A549 (cell line): ENCODE results near the gene RPL41. TPM values are rescaled to one million over a fixed set of nuclear protein-coding genes. Genes with fewer than 3 reads are reported as not detected.

Source experiments
- ATAC-seq, 2 experiments: fragments of 200-7000 bp in 1 of 2; fragments of >200 bp in 1 of 2; cut with Nextera tagmentation in 1 of 2; cut with Tn5 transposase in 1 of 2; 3 replicates each; pipeline versions ENCODE4 v1.8.0 to v1.9.1; 2018 to 2020; ENCODE audit warnings: mild to moderate bottlenecking in 1 of 2, moderate library complexity in 1 of 2
- CTCF ChIA-PET: fragments of 300-600 bp; sonication (Branson Sonifier 250); formaldehyde crosslinking; extraction: SDS; loops from one replicate; lab custom pipeline; 2021; ENCODE audit warnings: antibody characterized with exemption, inconsistent platforms; lab: Yijun Ruan, JAX
- POLR2A ChIA-PET: fragments of 350-600 bp; formaldehyde crosslinking; extraction: SDS; loops from one replicate; lab custom pipeline; 2021; ENCODE audit warnings: antibody characterized with exemption, inconsistent platforms; lab: Yijun Ruan, JAX
- DNase-seq, 2 experiments: peaks; one replicate each; pipeline versions ENCODE4 v3.0.0 to v3.0.0-alpha.2; 2011 to 2016; ENCODE audit warnings: low read depth in 1 of 2, low spot score in 1 of 2
- FAIRE-seq: peaks from 2 replicates; lab custom pipeline; 2011; peaks lifted over from hg19 to GRCh38; lab: Jason Lieb, UNC
- H3K27ac ChIP-seq, 2 experiments: fragments of >200 bp; sonication (Bioruptor Twin); formaldehyde crosslinking; 3 replicates each; pipeline ENCODE4 v1.5.1; 2016 to 2017
- H3K4me1 ChIP-seq: fragments of >200 bp; sonication (Bioruptor Twin); formaldehyde crosslinking; 3 replicates; pipeline ENCODE4 v1.6.1; 2016
- H3K4me2 ChIP-seq: fragments of >200 bp; sonication (Bioruptor Twin); formaldehyde crosslinking; 3 replicates; pipeline ENCODE4 v1.6.1; 2016
- H3K4me3 ChIP-seq: fragments of >200 bp; sonication (Bioruptor Twin); formaldehyde crosslinking; 3 replicates; pipeline ENCODE4 v1.5.1; 2016
- H3K9me3 ChIP-seq: fragments of >200 bp; sonication (Bioruptor Twin); formaldehyde crosslinking; 3 replicates; pipeline ENCODE4 v1.6.1; 2016
- CEBPB ChIP-seq, 2 experiments: fragments of >200 bp in 1 of 2; sonication (Bioruptor Twin) in 1 of 2; formaldehyde crosslinking in 1 of 2; IDR thresholded peaks; 2 replicates each; pipeline ENCODE4 v1.6.1; 2012 to 2016
- EHMT2 ChIP-seq: fragments of 200-600 bp; sonication (generic); IDR thresholded peaks from 2 replicates; pipeline ENCODE4 v1.6.1; 2016; ENCODE audit warnings: antibody characterized with exemption, low read depth, mild to moderate bottlenecking, moderate library complexity
- FOSB ChIP-seq: fragments of 250-450 bp; sonication (Bioruptor Pico); IDR thresholded peaks from 2 replicates; pipeline ENCODE4 v1.5.0; 2020; ENCODE audit warnings: mild to moderate bottlenecking, moderate library complexity
- HMGXB4 ChIP-seq: fragments of 250-450 bp; sonication (Bioruptor Pico); IDR thresholded peaks from 2 replicates; pipeline ENCODE4 v1.5.0; 2021; ENCODE audit warnings: mild to moderate bottlenecking, moderate library complexity, borderline replicate concordance
- KDM5A ChIP-seq: fragments of 200-600 bp; sonication (generic); IDR thresholded peaks from 2 replicates; pipeline ENCODE4 v1.6.1; 2016; ENCODE audit warnings: antibody characterized with exemption, mild to moderate bottlenecking
- PBX3 ChIP-seq: IDR thresholded peaks from 2 replicates; pipeline ENCODE4 v1.6.1; 2012
- POLR2A ChIP-seq: IDR thresholded peaks from 2 replicates; pipeline ENCODE4 v1.6.1; 2012; ENCODE audit warnings: mild to moderate bottlenecking, low read length
- POLR2AphosphoS2 ChIP-seq: conservative IDR thresholded peaks from 2 replicates; pipeline ENCODE4 v1.6.1; 2012; ENCODE audit warnings: low read length, improper control_type of control experiment, inconsistent platforms
- TP53 ChIP-seq: fragments of 250-450 bp; sonication (Bioruptor Pico); IDR thresholded peaks from 2 replicates; pipeline ENCODE4 v1.5.0; 2021; ENCODE audit warnings: mild to moderate bottlenecking, moderate library complexity
- ZFP36 ChIP-seq: fragments of 450-650 bp; IDR thresholded peaks from 2 replicates; pipeline ENCODE4 v1.6.1; 2014; ENCODE audit warnings: borderline replicate concordance; ENCODE audit not compliant: partially characterized antibody
- WGBS: methylation state at CpG from one replicate; pipeline ENCODE4 v1.1.6; 2017; ENCODE audit errors: missing lambda C conversion rate; 5-methylcytosine and 5-hydroxymethylcytosine counted together
- polyA plus RNA-seq, 4 experiments: library from polyadenylated mRNA; depleted of rRNA in 3 of 4; stranded (reverse); fragments of >200 nt; fragmentation: RNase III in 1 of 4; extraction: RNeasy Plus Mini Kit Qiagen cat#74134 plus additional on column Dnase treatment in 1 of 4; gene quantifications; 2 replicates in 3 of 4; 3 replicates in 1 of 4; pipeline ENCODE4 v1.2.3, GENCODE V29; 2011 to 2017

Gene RPL41
- polyA plus RNA-seq, 2 of the 4 experiments (the other 2 are of a cell fraction): 8,804 to 9,351 TPM

- DNase-seq (no peak), FAIRE-seq (no peak)
- CTCF ChIA-PET: interaction anchor here (1.0 to 9.0 kb wide), 8 partner anchors 11 to 94 kb away, joined by 3 to 83 read pairs (median 5); partner anchors contain the start of genes ANKRD52, SMARCC2 and ZC3H10
Measured at GRCh38 chr12:56163533-56164344, 47.3 kb downstream of the RPL41 start.

GRCh38 chr12:56164345-56164729 is 47.9 kb downstream of the RPL41 start:
- no peak overlapping the region for H3K4me3 ChIP-seq
- FAIRE-seq: no peak
- H3K27ac ChIP-seq: no peak overlapping the region
- ChIA-PET CTCF (interaction anchor here (0.8 to 9.0 kb wide), 5 partner anchors 10 to 46 kb away, joined by 3 to 83 read pairs (median 5); partner anchors contain the start of genes SMARCC2 and ZC3H10), POLR2A (no interaction called here)
- no peak overlapping the region for H3K4me2 ChIP-seq
- H3K9me3 ChIP-seq: no peaks in the 10 kb centered on the region
- peaks cover 27% of the 10 kb centered on the region for H3K4me1 ChIP-seq
- peak; percentile 1 to 5; a peak in 3 of 6 replicates for ATAC-seq
- TF ChIP-seq CEBPB (IDR thresholded peaks at IDR 0.05) (no peak), POLR2A (no peak), KDM5A (no peak)
- WGBS: 96% methylated on average over 17 of the region's 17 CpGs
- DNase-seq: no peak

More at GRCh38 chr12:56163533-56164344, 47.3 kb downstream of the RPL41 start:
- TF ChIP-seq FOSB (CRISPR knock-in tag) (0 out of 2 replicates have a peak, but pooled peaks have one; percentile 33), POLR2AphosphoS2 (peak; percentile 66; the same call in 1 of the 2 replicates), ZFP36 (no peak), PBX3 (0 out of 2 replicates have a peak, but pooled peaks have one; percentile 13), TP53 (CRISPR knock-in tag) (0 out of 2 replicates have a peak, but pooled peaks have one; percentile 43), EHMT2 (no peak)
- POLR2A ChIA-PET: interaction anchor here (0.8 to 0.9 kb wide), 2 partner anchors 12 to 36 kb away, joined by 3 to 4 read pairs; partner anchors contain the start of gene ESYT1
- H3K4me3 ChIP-seq: no peak overlapping the region
- 91% methylated on average over 11 of the region's 11 CpGs for WGBS
- ATAC-seq: peak; percentile 3 to 5; a peak in 3 of 6 replicates
- H3K4me1 ChIP-seq: peaks cover 27% of the 10 kb centered on the region
- H3K9me3 ChIP-seq: no peaks in the 10 kb centered on the region
- H3K27ac ChIP-seq: no peak overlapping the region
- H3K4me2 ChIP-seq: no peak overlapping the region

GRCh38 chr12:56165369-56165768 is 48.9 kb downstream of the RPL41 start:
- WGBS: 89% methylated on average over 4 of the region's 4 CpGs
- POLR2A ChIA-PET: interaction anchor here (0.9 kb wide), 1 partner anchor 37 kb away, joined by 4 read pairs; the partner anchor contains the start of gene ESYT1

More at GRCh38 chr12:56165369-56165768, 48.9 kb downstream of the RPL41 start:
- H3K4me3 ChIP-seq: no peak overlapping the region
- CTCF ChIA-PET: interaction anchor here (1.0 to 9.0 kb wide), 9 partner anchors 9 to 47 kb away, joined by 3 to 83 read pairs (median 5); partner anchors contain the start of genes ESYT1, SMARCC2 and ZC3H10
- ATAC-seq (peak; percentile 6 to 17; a peak in 3 of 6 replicates), FAIRE-seq (no peak), DNase-seq (no peak)
- H3K4me2 ChIP-seq: no peak overlapping the region
- TF ChIP-seq POLR2AphosphoS2 (peak; percentile 85; the same call in 1 of the 2 replicates), HMGXB4 (CRISPR knock-in tag) (no peak)
- no peaks in the 10 kb centered on the region for H3K9me3 ChIP-seq
- H3K27ac ChIP-seq: no peak overlapping the region
- peaks cover 18% of the 10 kb centered on the region for H3K4me1 ChIP-seq

Other genes with a start within 250 kb of the RPL41 start
- gene PYM1, start 188.7 kb upstream of the RPL41 start, polyA plus RNA-seq (2011; rRNA removed): 39.2 and 49.5 TPM in 2 replicates
- gene PYM1, start 188.7 kb upstream of the RPL41 start, polyA plus RNA-seq (2017; fragmentation: RNase III; extraction: RNeasy Plus Mini Kit Qiagen cat#74134 plus additional on column Dnase treatment): 27.0 to 30.6 TPM (median 30.4 TPM) in 3 replicates
- gene DGKA, start 185.5 kb upstream of the RPL41 start, polyA plus RNA-seq (2011; rRNA removed): 24.7 and 26.1 TPM in 2 replicates
- 21.0 to 23.7 TPM (median 22.6 TPM) in 3 replicates for gene DGKA, start 185.5 kb upstream of the RPL41 start, polyA plus RNA-seq (2017; fragmentation: RNase III; extraction: RNeasy Plus Mini Kit Qiagen cat#74134 plus additional on column Dnase treatment)
- 2.2 and 2.3 TPM in 2 replicates for gene PMEL, start 150.6 kb upstream of the RPL41 start, polyA plus RNA-seq (2011; rRNA removed)
- 0.71 to 1.4 TPM (median 1.0 TPM) in 3 replicates for gene PMEL, start 150.6 kb upstream of the RPL41 start, polyA plus RNA-seq (2017; fragmentation: RNase III; extraction: RNeasy Plus Mini Kit Qiagen cat#74134 plus additional on column Dnase treatment)
- 51.0 and 86.3 TPM in 2 replicates for gene CDK2, start 149.8 kb upstream of the RPL41 start, polyA plus RNA-seq (2011; rRNA removed)
- gene CDK2, start 149.8 kb upstream of the RPL41 start, polyA plus RNA-seq (2017; fragmentation: RNase III; extraction: RNeasy Plus Mini Kit Qiagen cat#74134 plus additional on column Dnase treatment): 41.5 to 53.8 TPM (median 48.3 TPM) in 3 replicates
- gene RAB5B, start 142.6 kb upstream of the RPL41 start, polyA plus RNA-seq (2011; rRNA removed): 90.4 and 93.7 TPM in 2 replicates
- 27.7 to 37.2 TPM (median 36.3 TPM) in 3 replicates for gene RAB5B, start 142.6 kb upstream of the RPL41 start, polyA plus RNA-seq (2017; fragmentation: RNase III; extraction: RNeasy Plus Mini Kit Qiagen cat#74134 plus additional on column Dnase treatment)
- 15.6 and 22.2 TPM in 2 replicates for gene SUOX, start 119.4 kb upstream of the RPL41 start, polyA plus RNA-seq (2011; rRNA removed)
- 10.8 to 13.6 TPM (median 13.5 TPM) in 3 replicates for gene SUOX, start 119.4 kb upstream of the RPL41 start, polyA plus RNA-seq (2017; fragmentation: RNase III; extraction: RNeasy Plus Mini Kit Qiagen cat#74134 plus additional on column Dnase treatment)
- gene IKZF4, start 95.6 kb upstream of the RPL41 start, polyA plus RNA-seq (2011; rRNA removed): 2.0 and 2.9 TPM in 2 replicates
- gene IKZF4, start 95.6 kb upstream of the RPL41 start, polyA plus RNA-seq (2017; fragmentation: RNase III; extraction: RNeasy Plus Mini Kit Qiagen cat#74134 plus additional on column Dnase treatment): 1.5 to 2.4 TPM (median 2.0 TPM) in 3 replicates
- 513 and 524 TPM in 2 replicates for gene RPS26, start 74.7 kb upstream of the RPL41 start, polyA plus RNA-seq (2011; rRNA removed)
- 677 to 831 TPM (median 779 TPM) in 3 replicates for gene RPS26, start 74.7 kb upstream of the RPL41 start, polyA plus RNA-seq (2017; fragmentation: RNase III; extraction: RNeasy Plus Mini Kit Qiagen cat#74134 plus additional on column Dnase treatment)
- 17.0 and 24.9 TPM in 2 replicates for gene ERBB3, start 36.5 kb upstream of the RPL41 start, polyA plus RNA-seq (2011; rRNA removed)
- 1.8 to 2.2 TPM (median 1.8 TPM) in 3 replicates for gene ERBB3, start 36.5 kb upstream of the RPL41 start, polyA plus RNA-seq (2017; fragmentation: RNase III; extraction: RNeasy Plus Mini Kit Qiagen cat#74134 plus additional on column Dnase treatment)
- gene PA2G4, start 12.1 kb upstream of the RPL41 start, polyA plus RNA-seq (2011; rRNA removed): 452 and 717 TPM in 2 replicates
- 405 to 477 TPM (median 415 TPM) in 3 replicates for gene PA2G4, start 12.1 kb upstream of the RPL41 start, polyA plus RNA-seq (2017; fragmentation: RNase III; extraction: RNeasy Plus Mini Kit Qiagen cat#74134 plus additional on column Dnase treatment)
- gene ZC3H10, start 1.6 kb downstream of the RPL41 start, polyA plus RNA-seq (2011; rRNA removed): 2.1 and 2.7 TPM in 2 replicates
- 2.3 to 3.2 TPM (median 2.7 TPM) in 3 replicates for gene ZC3H10, start 1.6 kb downstream of the RPL41 start, polyA plus RNA-seq (2017; fragmentation: RNase III; extraction: RNeasy Plus Mini Kit Qiagen cat#74134 plus additional on column Dnase treatment)
- gene ESYT1, start 11.6 kb downstream of the RPL41 start, polyA plus RNA-seq (2011; rRNA removed): 72.4 and 91.6 TPM in 2 replicates
- 51.4 to 54.2 TPM (median 51.6 TPM) in 3 replicates for gene ESYT1, start 11.6 kb downstream of the RPL41 start, polyA plus RNA-seq (2017; fragmentation: RNase III; extraction: RNeasy Plus Mini Kit Qiagen cat#74134 plus additional on column Dnase treatment)
- 48.2 and 67.0 TPM in 2 replicates for gene MYL6B, start 36.0 kb downstream of the RPL41 start, polyA plus RNA-seq (2011; rRNA removed)
- gene MYL6B, start 36.0 kb downstream of the RPL41 start, polyA plus RNA-seq (2017; fragmentation: RNase III; extraction: RNeasy Plus Mini Kit Qiagen cat#74134 plus additional on column Dnase treatment): 68.6 to 92.7 TPM (median 83.9 TPM) in 3 replicates
- gene MYL6, start 41.7 kb downstream of the RPL41 start, polyA plus RNA-seq (2011; rRNA removed): 2,280 and 2,307 TPM in 2 replicates
- gene MYL6, start 41.7 kb downstream of the RPL41 start, polyA plus RNA-seq (2017; fragmentation: RNase III; extraction: RNeasy Plus Mini Kit Qiagen cat#74134 plus additional on column Dnase treatment): 3,268 to 3,485 TPM (median 3,270 TPM) in 3 replicates
- 83.9 and 109 TPM in 2 replicates for gene SMARCC2, start 72.8 kb downstream of the RPL41 start, polyA plus RNA-seq (2011; rRNA removed)
- 48.9 to 57.1 TPM (median 51.9 TPM) in 3 replicates for gene SMARCC2, start 72.8 kb downstream of the RPL41 start, polyA plus RNA-seq (2017; fragmentation: RNase III; extraction: RNeasy Plus Mini Kit Qiagen cat#74134 plus additional on column Dnase treatment)
- gene RNF41, start 105.3 kb downstream of the RPL41 start, polyA plus RNA-seq (2011; rRNA removed): 47.8 and 65.1 TPM in 2 replicates
- gene RNF41, start 105.3 kb downstream of the RPL41 start, polyA plus RNA-seq (2017; fragmentation: RNase III; extraction: RNeasy Plus Mini Kit Qiagen cat#74134 plus additional on column Dnase treatment): 20.2 to 21.7 TPM (median 20.7 TPM) in 3 replicates
- 86.1 and 86.7 TPM in 2 replicates for gene NABP2, start 107.7 kb downstream of the RPL41 start, polyA plus RNA-seq (2011; rRNA removed)
- gene NABP2, start 107.7 kb downstream of the RPL41 start, polyA plus RNA-seq (2017; fragmentation: RNase III; extraction: RNeasy Plus Mini Kit Qiagen cat#74134 plus additional on column Dnase treatment): 64.1 to 69.6 TPM (median 65.2 TPM) in 3 replicates
- gene SLC39A5, start 113.4 kb downstream of the RPL41 start, polyA plus RNA-seq (2011; rRNA removed): 0.42 TPM in 1 of 2 replicates, not detected in the other
- 0.09 to 0.23 TPM in 2 of 3 replicates, not detected in the other for gene SLC39A5, start 113.4 kb downstream of the RPL41 start, polyA plus RNA-seq (2017; fragmentation: RNase III; extraction: RNeasy Plus Mini Kit Qiagen cat#74134 plus additional on column Dnase treatment)
- gene ANKRD52, start 141.8 kb downstream of the RPL41 start, polyA plus RNA-seq (2011; rRNA removed): 26.1 and 35.1 TPM in 2 replicates
- 47.4 to 48.7 TPM (median 48.0 TPM) in 3 replicates for gene ANKRD52, start 141.8 kb downstream of the RPL41 start, polyA plus RNA-seq (2017; fragmentation: RNase III; extraction: RNeasy Plus Mini Kit Qiagen cat#74134 plus additional on column Dnase treatment)
- 40.9 and 41.2 TPM in 2 replicates for gene COQ10A, start 150.3 kb downstream of the RPL41 start, polyA plus RNA-seq (2011; rRNA removed)
- gene COQ10A, start 150.3 kb downstream of the RPL41 start, polyA plus RNA-seq (2017; fragmentation: RNase III; extraction: RNeasy Plus Mini Kit Qiagen cat#74134 plus additional on column Dnase treatment): 20.7 to 23.5 TPM (median 23.2 TPM) in 3 replicates
- 223 and 263 TPM in 2 replicates for gene CS, start 183.7 kb downstream of the RPL41 start, polyA plus RNA-seq (2011; rRNA removed)
- gene CS, start 183.7 kb downstream of the RPL41 start, polyA plus RNA-seq (2017; fragmentation: RNase III; extraction: RNeasy Plus Mini Kit Qiagen cat#74134 plus additional on column Dnase treatment): 143 to 151 TPM (median 146 TPM) in 3 replicates
- gene CNPY2, start 199.4 kb downstream of the RPL41 start, polyA plus RNA-seq (2011; rRNA removed): 218 and 257 TPM in 2 replicates
- 150 to 158 TPM (median 155 TPM) in 3 replicates for gene CNPY2, start 199.4 kb downstream of the RPL41 start, polyA plus RNA-seq (2017; fragmentation: RNase III; extraction: RNeasy Plus Mini Kit Qiagen cat#74134 plus additional on column Dnase treatment)
- gene PAN2, start 217.4 kb downstream of the RPL41 start, polyA plus RNA-seq (2011; rRNA removed): 66.8 and 89.4 TPM in 2 replicates
- 24.0 to 30.0 TPM (median 29.6 TPM) in 3 replicates for gene PAN2, start 217.4 kb downstream of the RPL41 start, polyA plus RNA-seq (2017; fragmentation: RNase III; extraction: RNeasy Plus Mini Kit Qiagen cat#74134 plus additional on column Dnase treatment)
- 0.21 and 0.34 TPM in 2 replicates for gene IL23A, start 222.3 kb downstream of the RPL41 start, polyA plus RNA-seq (2011; rRNA removed)
- gene IL23A, start 222.3 kb downstream of the RPL41 start, polyA plus RNA-seq (2017; fragmentation: RNase III; extraction: RNeasy Plus Mini Kit Qiagen cat#74134 plus additional on column Dnase treatment): 0.31 to 0.34 TPM (median 0.33 TPM) in 3 replicates
- gene STAT2, start 243.5 kb downstream of the RPL41 start, polyA plus RNA-seq (2011; rRNA removed): 29.5 and 40.1 TPM in 2 replicates
- 16.5 to 23.9 TPM (median 22.2 TPM) in 3 replicates for gene STAT2, start 243.5 kb downstream of the RPL41 start, polyA plus RNA-seq (2017; fragmentation: RNase III; extraction: RNeasy Plus Mini Kit Qiagen cat#74134 plus additional on column Dnase treatment)
- gene APOF, start 246.2 kb downstream of the RPL41 start, polyA plus RNA-seq (2011; rRNA removed): not detected in 2 replicates
- not detected in 3 replicates for gene APOF, start 246.2 kb downstream of the RPL41 start, polyA plus RNA-seq (2017; fragmentation: RNase III; extraction: RNeasy Plus Mini Kit Qiagen cat#74134 plus additional on column Dnase treatment)